GM21381 (cell line): Measurements from ENCODE around the gene IDI2.
"Not testable (repeated sequence)": the region's sequence is repeated elsewhere in the genome, so short reads cannot be mapped to it uniquely, and the experiment has no call there.

Experiments used
- ATAC-seq: cut with Tn5 transposase; IDR thresholded peaks from one replicate; pipeline ENCODE4 v1.9.1; 2021; ENCODE audit warnings: mild to moderate bottlenecking, moderate library complexity; ENCODE audit not compliant: unreplicated experiment

The IDI2 gene

GRCh38 chr10:1025683-1026082 lies at the start of gene IDI2:
TSS of gene IDI2 (minus strand) at chr10:1025859. CDS start at chr10:1024723, 1,136 bp downstream.
- ATAC-seq: no peak

GRCh38 chr10:1074748-1075308 lies 49.2 kb upstream of the IDI2 start:
- no peak for ATAC-seq

GRCh38 chr10:1074052-1074747 lies 48.5 kb upstream of the IDI2 start:
- ATAC-seq: no peak

DNA sequence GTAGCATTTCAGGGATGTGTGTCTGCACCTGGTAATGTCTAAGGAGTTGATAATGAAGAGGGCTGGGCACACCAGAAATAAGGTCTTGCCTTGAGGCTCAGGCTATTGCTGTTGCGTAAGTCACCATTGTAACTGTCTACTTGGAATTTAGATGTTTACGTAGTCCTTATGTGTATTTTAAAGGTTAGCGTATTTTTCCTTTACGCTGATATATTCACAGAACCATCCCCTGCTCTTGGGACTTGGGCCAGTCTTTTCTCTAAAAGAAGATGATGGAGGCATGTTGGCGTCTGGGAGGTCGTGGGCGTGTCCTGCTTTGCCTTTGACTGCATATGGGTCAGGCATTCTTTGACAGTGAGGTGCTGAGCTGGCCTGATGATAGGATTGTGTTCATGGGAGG lies 45.3 kb upstream of the IDI2 start:
- no peak for ATAC-seq

DNA sequence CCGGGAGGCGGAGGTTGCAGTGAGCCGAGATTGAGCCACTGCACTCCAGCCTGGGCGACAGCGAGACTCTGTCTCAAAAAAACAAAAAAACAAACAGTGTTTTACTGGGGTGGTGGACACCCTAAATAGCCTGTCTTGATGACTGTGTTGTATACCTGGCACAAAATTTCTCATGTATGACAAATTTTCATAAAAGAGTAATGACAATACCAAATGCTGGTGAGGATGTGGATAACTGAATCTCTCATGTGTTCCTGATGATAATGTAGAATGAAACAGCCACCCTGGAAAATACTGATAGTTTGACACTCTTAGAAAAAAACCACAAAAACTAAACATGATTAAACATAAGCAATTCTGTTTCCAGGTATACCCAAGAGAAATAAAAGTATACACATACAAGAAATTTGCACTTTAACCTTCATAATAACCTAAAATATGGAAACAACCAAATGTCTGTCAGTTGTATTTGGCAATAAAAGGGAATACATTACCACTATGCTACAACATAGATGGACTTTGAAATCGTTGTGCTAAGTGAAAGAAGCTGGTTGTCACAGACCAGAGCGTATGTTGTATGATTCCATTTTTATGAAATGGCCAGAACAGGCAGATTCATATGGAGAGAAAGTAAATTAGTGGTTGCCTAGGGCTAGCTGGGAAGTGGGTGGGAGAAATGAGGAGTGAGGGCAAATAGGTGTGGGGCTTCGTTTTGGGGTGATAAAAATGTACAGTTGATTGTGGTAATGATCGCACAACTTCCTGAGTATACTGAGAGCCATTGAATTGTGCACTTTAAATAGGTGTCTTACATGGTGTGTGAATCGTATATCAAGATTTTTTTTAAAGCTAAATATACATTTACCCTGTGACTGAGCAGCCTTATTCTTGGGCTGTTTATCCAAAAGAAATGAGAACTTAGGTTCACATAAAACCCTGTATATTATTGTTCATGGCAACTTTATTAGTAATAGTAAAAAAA lies 43.0 kb upstream of the IDI2 start:
- ATAC-seq: no peak

DNA sequence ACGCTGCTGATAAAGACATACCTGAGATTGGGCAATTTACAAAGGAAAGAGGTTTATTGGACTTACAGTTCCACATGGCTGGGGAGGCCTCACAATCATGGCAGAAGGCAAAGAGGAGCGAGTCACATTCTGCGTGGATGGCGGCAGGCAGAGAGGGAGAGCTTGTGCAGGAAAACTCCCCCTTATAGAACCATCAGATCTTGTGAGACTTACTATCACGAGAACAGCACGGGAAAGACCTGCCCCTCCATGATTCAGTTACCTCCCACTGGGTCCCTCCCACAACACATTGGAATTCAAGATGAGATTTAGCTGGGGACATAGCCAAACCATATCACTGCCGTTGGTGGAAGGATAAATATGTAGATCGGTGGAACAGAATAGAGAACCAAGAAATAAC lies 41.1 kb upstream of the IDI2 start:
- ATAC-seq: not testable (repeated sequence)

DNA sequence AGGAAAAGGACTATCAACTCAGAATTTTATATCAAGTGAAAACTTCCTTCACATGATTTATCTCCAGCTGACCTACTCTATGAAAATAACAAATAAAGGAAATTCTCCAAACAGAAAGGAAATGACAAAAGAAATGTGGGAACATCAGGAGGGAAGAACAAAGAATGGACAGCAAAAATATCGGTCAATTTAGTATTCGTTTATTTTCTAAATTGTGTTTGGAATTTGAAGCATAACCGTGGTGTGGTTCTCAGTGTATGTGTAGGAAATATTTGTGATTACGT lies 39.2 kb upstream of the IDI2 start:
- ATAC-seq: no peak

DNA sequence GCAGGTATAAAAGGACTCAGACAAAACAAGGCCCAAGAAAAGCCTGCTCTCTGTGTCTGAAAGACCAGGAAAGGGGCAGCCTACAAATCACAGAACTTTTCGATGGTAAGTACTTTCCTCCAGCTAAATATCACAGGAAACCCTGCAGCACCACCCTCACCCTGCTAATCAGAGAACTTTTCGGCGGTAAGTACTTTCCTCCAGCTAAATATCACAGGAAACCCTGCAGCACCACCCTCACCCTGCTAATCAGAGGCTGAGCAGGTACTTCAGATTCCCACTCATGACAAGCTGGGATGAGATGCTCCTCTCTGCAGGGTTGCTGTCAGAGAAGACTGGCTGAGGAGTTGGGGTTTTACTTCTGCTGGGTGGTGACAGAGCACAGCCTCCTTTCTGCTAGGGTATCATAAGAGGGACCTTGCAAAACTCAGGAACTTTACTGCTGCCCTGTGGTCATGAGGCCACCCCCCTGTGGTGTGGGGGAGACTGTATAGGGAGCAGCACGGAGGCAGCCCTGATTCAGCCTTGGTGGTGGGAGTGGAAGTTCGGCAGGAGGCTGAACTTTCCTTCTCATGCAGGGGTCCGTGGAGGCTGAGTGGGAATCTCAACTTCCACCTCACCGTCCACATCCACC lies 37.7 kb upstream of the IDI2 start:
- ATAC-seq: no peak

- no peak for ATAC-seq
Observed at GRCh38 chr10:1061930-1062774, 36.5 kb upstream of the IDI2 start.

DNA sequence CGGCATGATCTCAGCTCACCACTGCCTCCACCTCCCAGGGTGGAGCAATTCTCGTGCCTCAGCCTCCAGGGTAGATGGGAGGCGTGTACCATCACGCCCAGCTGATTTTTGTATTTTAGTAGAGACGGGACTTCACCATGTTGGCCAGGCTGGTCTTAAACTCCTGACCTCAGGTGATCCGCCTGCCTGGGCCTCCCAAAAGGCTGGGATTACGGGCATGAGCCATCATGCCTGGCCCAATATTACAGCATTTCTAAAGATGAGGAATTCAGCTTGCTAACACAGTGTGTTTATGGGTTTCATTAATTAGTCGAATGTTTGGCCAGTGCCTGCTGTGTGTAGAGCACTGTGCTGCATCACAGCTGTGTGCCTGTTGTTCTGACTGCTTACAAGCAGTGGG lies 34.2 kb upstream of the IDI2 start:
- ATAC-seq: no peak

GRCh38 chr10:1058017-1058416 lies 32.4 kb upstream of the IDI2 start:
- no peak for ATAC-seq

GRCh38 chr10:1057106-1057657 lies 31.5 kb upstream of the IDI2 start:
- ATAC-seq: no peak

GRCh38 chr10:1056326-1057105 lies 30.9 kb upstream of the IDI2 start, which contains the start of gene WDR37:
TSS of gene WDR37 (plus strand) at chr10:1056385. CDS start at chr10:1072156, 15,771 bp downstream.
- ATAC-seq: peak; percentile 94

DNA sequence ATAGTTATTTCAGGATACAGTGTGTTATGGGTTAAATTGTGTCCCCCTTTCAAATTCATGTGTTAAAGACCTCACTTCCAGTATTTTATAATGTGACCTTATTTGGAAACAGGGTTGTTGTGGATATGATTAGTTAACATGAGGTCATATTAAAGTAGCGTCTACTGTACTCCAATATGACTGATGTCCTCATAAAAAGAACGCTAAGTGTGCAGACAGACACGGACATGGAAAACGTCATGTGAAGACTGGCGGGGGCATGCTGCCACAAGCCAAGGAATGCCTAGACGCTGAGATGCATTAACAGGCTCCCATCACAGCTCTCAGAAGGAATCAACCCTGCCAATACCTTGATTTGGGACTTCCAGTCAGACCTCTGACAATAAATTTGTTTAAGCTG lies 29.0 kb upstream of the IDI2 start:
- no peak for ATAC-seq

DNA sequence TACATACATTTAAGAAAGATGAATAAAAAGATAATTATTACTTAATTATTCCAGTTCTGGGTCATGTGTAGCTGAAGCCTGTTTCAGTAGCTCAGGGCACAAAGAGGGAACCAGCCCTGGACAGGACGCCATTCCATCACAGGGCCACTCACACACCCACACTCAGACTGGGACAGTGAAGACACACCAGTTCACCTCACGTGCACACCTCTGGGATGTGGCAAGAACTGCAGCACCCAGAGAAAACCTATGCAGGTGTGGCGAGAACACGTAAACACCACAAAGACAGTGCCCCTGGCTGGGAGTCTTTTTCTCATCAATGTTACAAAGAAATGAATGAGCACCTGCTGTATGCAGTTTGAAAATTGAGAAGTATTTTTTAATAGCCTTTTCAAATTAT lies 24.9 kb upstream of the IDI2 start:
- no peak for ATAC-seq

DNA sequence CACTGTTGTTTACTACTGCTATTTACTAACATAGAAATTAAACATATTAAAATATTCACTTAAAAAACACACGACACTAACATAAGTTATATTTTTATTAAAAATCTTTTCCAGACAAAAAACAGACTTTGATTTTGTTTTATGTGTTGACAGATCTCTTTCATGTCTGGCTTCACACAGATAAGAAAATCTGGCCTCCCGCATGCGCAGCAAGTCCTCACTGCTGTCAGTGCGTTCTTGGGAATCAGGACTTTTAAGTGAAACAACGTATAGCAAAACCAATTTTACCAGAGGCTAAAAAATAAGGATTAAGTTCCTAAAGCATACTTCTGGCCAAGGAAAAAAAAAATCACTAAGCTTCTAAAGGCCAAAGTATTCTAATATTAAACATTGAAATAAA lies 24.5 kb upstream of the IDI2 start:
- ATAC-seq: no peak

- ATAC-seq: no peak
Observed at GRCh38 chr10:1049425-1049958, 23.8 kb upstream of the IDI2 start.

DNA sequence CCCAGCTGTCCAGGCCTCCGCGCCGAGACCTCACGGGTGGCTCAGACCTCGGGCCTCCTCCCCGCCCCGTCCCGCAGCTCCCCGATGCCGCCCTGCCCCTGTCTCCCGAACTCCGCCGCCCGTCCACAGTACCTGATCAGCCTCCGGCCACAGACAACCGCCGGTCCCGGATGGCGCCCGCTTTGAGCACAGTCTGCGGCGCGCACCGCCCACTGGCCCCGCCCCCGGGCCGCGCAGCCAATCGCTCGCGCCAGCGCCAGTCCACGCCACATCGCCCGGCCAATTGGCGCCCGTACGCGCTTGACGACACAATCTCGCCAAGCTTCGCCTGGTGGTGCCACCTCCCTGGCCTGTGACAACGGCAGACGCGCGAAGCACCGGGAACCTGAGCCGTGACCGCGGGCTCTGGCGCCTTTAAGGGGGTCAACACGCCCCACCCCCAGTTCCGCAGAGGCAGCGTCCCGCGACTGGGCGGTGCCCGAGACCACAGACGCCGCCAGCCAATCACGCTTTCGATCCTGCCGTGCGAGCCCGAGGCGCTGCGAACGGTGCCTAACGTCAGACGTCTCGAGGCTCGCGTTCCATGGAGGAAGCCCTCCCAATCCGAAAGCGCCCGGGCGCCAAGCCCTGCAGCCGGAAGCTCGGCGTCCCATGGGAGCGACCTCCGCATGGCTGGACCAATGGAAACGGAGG lies 23.2 kb upstream of the IDI2 start, which contains the start of gene IDI1:
Gene IDI1, minus strand, starts transcription at position 388 of the 693 bp plus-strand sequence. Its CDS starts 116 bp downstream, at position 272.
- ATAC-seq: peak; percentile 80
